Suprapubic skin (tissue), 4 donors: ENCODE data around the gene HRNR. TPM values are rescaled to one million over a fixed set of nuclear protein-coding genes. Genes with fewer than 3 reads are reported as not detected.

ENCODE experiments used
- DNase-seq, 2 donors: peaks; one replicate each; pipeline ENCODE4 v3.0.0-alpha.2; 2019; ENCODE audit warnings: low spot score in 2 of 2
- H3K27ac ChIP-seq: fragments of 200-600 bp; sonication (generic); one replicate; pipeline ENCODE4 v1.5.1; 2019
- H3K27me3 ChIP-seq: fragments of 200-600 bp; sonication (generic); one replicate; pipeline ENCODE4 v1.5.1; 2019
- H3K36me3 ChIP-seq: fragments of 200-600 bp; sonication (generic); one replicate; pipeline ENCODE4 v1.5.1; 2019
- H3K4me1 ChIP-seq: fragments of 200-600 bp; sonication (generic); one replicate; pipeline ENCODE4 v1.5.1; 2019
- H3K4me3 ChIP-seq: fragments of 200-600 bp; sonication (generic); one replicate; pipeline ENCODE4 v1.5.1; 2019; ENCODE audit warnings: mild to moderate bottlenecking
- H3K9me3 ChIP-seq: fragments of 200-600 bp; sonication (generic); one replicate; pipeline ENCODE4 v1.5.1; 2019
- CTCF ChIP-seq, 2 donors: fragments of 200-600 bp in 1 of 2; fragments of 450-650 bp in 1 of 2; sonication (generic) in 1 of 2; IDR thresholded peaks; one replicate each; pipeline ENCODE4 v1.5.1; 2016 to 2019; ENCODE audit warnings: antibody characterized with exemption in 2 of 2, mild to moderate bottlenecking in 1 of 2, moderate library complexity in 1 of 2
- EP300 ChIP-seq: sonication (generic); formaldehyde crosslinking; IDR thresholded peaks from one replicate; pipeline ENCODE4 v1.6.1; 2017; ENCODE audit warnings: antibody characterized with exemption
- POLR2A ChIP-seq, 2 donors: fragments of 450-650 bp; IDR thresholded peaks; one replicate each; pipeline ENCODE4 v1.6.1; 2017; ENCODE audit warnings: antibody characterized with exemption in 2 of 2, mild to moderate bottlenecking in 2 of 2, moderate library complexity in 2 of 2
- POLR2AphosphoS5 ChIP-seq, 3 donors: sonication (generic); formaldehyde crosslinking; IDR thresholded peaks; one replicate each; pipeline ENCODE4 v1.6.1; 2017; ENCODE audit warnings: antibody characterized with exemption in 3 of 3
- WGBS: methylation state at CpG from one replicate; pipeline ENCODE4 v1.1.5; 2018; 5-methylcytosine and 5-hydroxymethylcytosine counted together
- total RNA-seq, 4 donors: library from RNA; depleted of rRNA; stranded (reverse); fragments of >200 nt; gene quantifications; one replicate each; pipeline ENCODE4 v1.1.0, GENCODE V29; 2016

HRNR gene
- total RNA-seq, 4 donors from 2014 or later: not detected

GRCh38 chr1:152170287-152170905, 53.6 kb downstream of the HRNR start:
- H3K4me1 ChIP-seq: peaks cover 44% of the 10 kb centered on the region
- no peaks in the 10 kb centered on the region for H3K27me3 ChIP-seq
- TF ChIP-seq CTCF (IDR thresholded peaks at IDR 0.05) (no peak), EP300 (no peak), POLR2AphosphoS5 (IDR thresholded peaks at IDR 0.05) (no peak), POLR2A (IDR thresholded peaks at IDR 0.05) (no peak)
- no peak for DNase-seq
- H3K27ac ChIP-seq: no peak overlapping the region
- no peak overlapping the region for H3K4me3 ChIP-seq
- 72% methylated on average over 5 of the region's 5 CpGs for WGBS
- H3K9me3 ChIP-seq: no peaks in the 10 kb centered on the region
- no peaks in the 10 kb centered on the region for H3K36me3 ChIP-seq

- TF ChIP-seq CTCF (IDR thresholded peaks at IDR 0.05) (no peak), POLR2AphosphoS5 (IDR thresholded peaks at IDR 0.05) (no peak), EP300 (no peak), POLR2A (IDR thresholded peaks at IDR 0.05) (no peak)
- peak overlapping the region; percentile 84 for H3K27ac ChIP-seq
Observed at GRCh38 chr1:152169366-152170025, 54.5 kb downstream of the HRNR start.

GRCh38 chr1:152168535-152168868, 55.5 kb downstream of the HRNR start:
- Histone ChIP-seq H3K27me3 (no peaks in the 10 kb centered on the region), H3K36me3 (no peaks in the 10 kb centered on the region), H3K27ac (peak overlapping the region; percentile 84), H3K4me1 (peaks cover 63% of the 10 kb centered on the region), H3K9me3 (no peaks in the 10 kb centered on the region), H3K4me3 (no peak overlapping the region)
- 30% methylated on average over 1 of the region's 1 CpG for WGBS
- TF ChIP-seq EP300 (no peak), POLR2AphosphoS5 (IDR thresholded peaks at IDR 0.05) (peak in 1 of 3 donors; percentile 11), CTCF (IDR thresholded peaks at IDR 0.05) (no peak), POLR2A (IDR thresholded peaks at IDR 0.05) (no peak)
- no peak for DNase-seq

More at GRCh38 chr1:152169366-152170025, 54.5 kb downstream of the HRNR start:
- Histone ChIP-seq H3K4me1 (peaks cover 53% of the 10 kb centered on the region), H3K27me3 (no peaks in the 10 kb centered on the region), H3K4me3 (no peak overlapping the region), H3K9me3 (no peaks in the 10 kb centered on the region), H3K36me3 (no peaks in the 10 kb centered on the region)
- no peak for DNase-seq
- WGBS: 74% methylated on average over 4 of the region's 4 CpGs

- Histone ChIP-seq H3K4me1 (peaks cover 63% of the 10 kb centered on the region), H3K27ac (peak overlapping the region; percentile 84), H3K9me3 (no peaks in the 10 kb centered on the region), H3K36me3 (no peaks in the 10 kb centered on the region), H3K27me3 (no peaks in the 10 kb centered on the region), H3K4me3 (no peak overlapping the region)
- TF ChIP-seq POLR2AphosphoS5 (IDR thresholded peaks at IDR 0.05) (peak; percentile 40 to 72 (median 67)), POLR2A (IDR thresholded peaks at IDR 0.05) (no peak)
- DNase-seq: no peak
- 22% methylated on average over 3 of the region's 3 CpGs for WGBS
Observed at GRCh38 chr1:152167835-152168534, 56.0 kb downstream of the HRNR start.

- no peak for DNase-seq
- Histone ChIP-seq H3K27ac (peak overlapping the region; percentile 69), H3K27me3 (no peaks in the 10 kb centered on the region), H3K36me3 (no peaks in the 10 kb centered on the region), H3K4me3 (no peak overlapping the region), H3K9me3 (no peaks in the 10 kb centered on the region), H3K4me1 (peaks cover 63% of the 10 kb centered on the region)
- TF ChIP-seq POLR2AphosphoS5 (IDR thresholded peaks at IDR 0.05): no peak
- TF ChIP-seq POLR2A (IDR thresholded peaks at IDR 0.05): no peak
- TF ChIP-seq CTCF (IDR thresholded peaks at IDR 0.05): no peak
- TF ChIP-seq EP300: no peak
- WGBS: 30% methylated on average over 1 of the region's 1 CpG
Observed at GRCh38 chr1:152166966-152167365, 57.0 kb downstream of the HRNR start.
